NCI-H1930 (cell line): ENCODE measurements around the gene LY6G5C.

Source experiments
- DNase-seq, 2 experiments: peaks; one replicate each; lab custom pipeline; 2025; lab: John Stamatoyannopoulos, UW

LY6G5C gene, protein sequence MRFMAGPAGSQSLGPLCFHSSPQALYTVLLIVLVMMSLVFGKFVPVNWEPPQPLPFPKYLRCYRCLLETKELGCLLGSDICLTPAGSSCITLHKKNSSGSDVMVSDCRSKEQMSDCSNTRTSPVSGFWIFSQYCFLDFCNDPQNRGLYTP

DNA sequence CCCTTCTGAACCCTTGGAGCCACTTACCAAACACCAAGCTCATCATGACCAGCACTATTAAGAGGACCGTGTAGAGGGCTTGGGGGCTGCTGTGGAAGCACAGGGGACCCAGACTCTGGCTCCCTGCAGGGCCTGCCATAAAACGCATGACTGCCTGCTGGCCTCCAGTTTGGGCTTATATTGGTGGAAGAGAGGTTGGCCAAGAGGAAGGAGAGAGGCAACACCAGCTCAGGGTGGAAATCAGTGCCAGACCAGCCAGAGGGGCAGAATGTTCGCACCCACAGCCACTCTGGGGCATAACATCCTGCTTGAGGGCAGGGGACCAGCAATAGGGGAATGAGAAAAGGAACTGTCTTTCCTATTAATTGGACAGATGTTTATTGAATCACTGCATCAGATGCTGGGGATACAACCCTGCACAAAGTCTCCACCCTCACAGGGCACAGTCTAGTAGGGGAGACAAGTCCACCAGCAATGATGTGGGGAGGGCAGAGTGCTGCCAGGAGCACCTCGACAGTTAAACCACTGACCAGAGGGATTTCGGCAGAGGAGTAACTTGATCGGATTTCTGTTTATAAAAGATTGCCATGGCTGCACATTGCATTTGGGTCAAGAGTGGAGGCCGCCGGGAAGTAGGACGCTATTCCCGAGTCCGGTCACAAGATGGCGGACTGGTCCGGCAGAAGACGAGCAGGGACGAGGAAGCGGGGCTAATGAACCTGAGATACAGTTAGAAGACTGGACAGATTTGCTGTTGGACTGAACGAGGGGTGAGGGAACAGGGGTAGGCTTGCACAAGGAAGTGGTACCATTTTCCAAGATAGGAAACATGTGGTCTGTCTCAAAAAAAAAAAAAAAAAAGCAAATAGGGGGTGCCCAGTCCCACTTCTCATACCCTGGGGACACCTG is at the start of gene LY6G5C:
Gene LY6G5C (minus strand): TSS at position 842 of the 909 bp plus-strand sequence. CDS start 694 bp downstream, at position 148.
- DNase-seq: peak; percentile 31 to 57

DNA sequence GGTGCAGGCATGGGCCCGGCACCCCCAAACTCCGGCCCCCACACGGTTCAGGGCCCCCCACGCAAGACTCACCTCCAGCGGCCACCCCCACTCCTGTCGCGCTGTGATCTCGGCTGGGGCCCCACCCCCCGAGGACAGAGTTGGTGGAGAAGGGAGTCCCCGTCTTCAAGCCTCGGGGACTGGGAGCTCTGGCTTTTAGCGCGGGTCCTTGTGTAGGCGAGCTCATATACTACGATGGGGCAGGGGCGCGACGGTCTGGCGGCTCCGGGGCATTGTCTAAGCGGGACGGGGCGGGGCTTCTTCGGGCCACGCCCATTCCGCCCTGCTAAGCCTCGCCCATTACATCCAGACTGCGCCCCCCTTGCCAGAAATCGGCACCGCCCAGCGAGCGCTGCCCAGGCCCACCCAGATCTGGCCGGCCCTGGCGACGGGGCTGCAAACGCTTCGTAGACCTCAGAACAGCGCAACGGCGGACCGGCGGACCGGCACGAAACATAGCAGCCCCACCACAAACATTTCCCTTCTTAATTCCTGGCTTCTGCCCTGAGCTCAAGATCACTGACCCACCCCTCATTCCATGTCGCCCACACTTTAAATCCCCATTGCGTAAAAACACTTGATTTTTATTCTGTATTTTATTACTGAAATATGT is 49.2 kb upstream of the LY6G5C start:
- peak; percentile 65 to 70 for DNase-seq

GRCh38 chr6:31729515-31729978 is 48.7 kb upstream of the LY6G5C start:
- DNase-seq: peak; percentile 48 to 64

DNA sequence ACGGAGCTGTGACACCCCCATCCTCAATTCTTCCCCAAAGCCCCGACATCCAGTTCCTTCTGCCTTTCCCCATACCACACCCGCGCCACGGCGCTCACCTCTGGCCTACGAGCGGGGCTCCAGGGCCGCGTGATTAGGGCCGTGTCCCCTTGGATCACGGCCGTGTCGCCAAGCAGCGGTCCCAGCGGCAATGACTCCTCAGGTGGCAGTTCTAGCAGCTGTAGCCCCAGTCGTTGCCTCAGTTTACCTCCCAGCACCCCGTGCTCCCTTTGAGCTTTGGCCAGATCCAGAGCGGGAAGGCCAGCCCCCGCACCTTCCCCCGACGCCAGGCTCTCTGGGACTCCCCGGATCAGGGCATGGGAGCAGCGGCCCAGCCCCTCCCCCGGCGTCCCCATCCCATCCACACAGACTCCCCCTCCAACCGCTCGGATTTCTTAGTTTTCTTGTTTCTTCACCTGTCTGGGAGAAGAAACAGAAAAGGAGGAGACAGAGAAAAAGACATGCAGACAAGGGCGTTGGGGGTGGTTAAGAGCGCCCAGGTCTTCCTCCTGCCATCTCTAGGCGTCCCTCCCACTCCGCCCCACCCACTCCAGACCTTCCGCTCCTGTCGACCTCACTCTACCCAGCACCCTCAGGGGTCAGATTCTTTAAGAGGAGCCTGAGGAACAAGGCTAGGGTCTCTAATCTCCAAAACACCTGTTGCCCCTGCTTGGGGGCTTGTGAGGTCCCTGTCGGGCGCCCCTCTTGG is 48.1 kb upstream of the LY6G5C start, which contains the start of gene DDAH2:
Gene DDAH2 (minus strand): TSS at position 533 of the 748 bp plus-strand sequence. CDS start 138 bp downstream, at position 395.
- DNase-seq: no peak

DNA sequence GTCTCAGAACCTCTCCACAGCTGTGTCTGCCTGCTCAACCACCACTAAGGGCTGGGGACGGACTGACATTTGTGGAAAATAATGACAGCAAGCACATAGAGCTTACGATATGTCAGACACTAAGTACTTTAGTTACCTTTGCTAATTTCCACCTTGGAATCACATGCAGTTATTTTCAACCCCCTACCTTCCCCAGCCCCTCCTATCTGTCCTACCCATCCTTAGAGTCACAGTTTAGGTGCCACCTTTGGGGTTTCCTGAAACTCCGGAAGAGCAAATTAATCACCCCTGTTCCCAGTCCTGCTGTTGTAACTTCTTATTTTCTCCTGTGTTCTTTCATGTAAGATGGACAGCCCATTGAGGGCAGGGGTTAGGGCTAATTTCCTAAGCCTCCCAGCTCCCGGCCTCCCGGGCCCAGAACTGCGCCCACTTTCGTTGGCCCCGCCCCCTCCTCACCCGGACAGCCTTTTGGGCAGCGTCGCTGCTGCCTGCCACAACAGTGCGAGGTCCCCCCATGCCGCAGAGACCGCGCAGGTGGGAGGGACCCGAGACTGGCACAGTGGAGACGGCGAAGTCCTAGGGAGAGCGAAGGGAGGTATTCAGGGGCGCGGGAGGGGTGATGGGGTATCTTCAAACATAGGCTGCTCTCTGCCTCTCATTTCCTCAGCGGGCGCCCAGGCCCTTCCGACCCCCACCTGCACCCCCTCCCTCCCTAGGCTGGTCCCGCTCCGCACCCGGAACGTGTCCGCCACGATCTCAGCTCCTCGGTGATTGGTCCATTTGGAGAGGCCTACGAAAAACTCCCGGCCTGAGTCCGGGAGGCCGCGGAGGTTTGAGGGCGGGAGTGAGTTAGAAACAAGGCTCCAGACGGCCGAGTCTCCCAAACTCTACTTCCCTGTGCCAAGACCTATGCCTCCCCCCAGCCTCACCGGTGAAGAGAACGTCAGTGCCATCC is 47.1 kb upstream of the LY6G5C start:
- no peak for DNase-seq

DNA sequence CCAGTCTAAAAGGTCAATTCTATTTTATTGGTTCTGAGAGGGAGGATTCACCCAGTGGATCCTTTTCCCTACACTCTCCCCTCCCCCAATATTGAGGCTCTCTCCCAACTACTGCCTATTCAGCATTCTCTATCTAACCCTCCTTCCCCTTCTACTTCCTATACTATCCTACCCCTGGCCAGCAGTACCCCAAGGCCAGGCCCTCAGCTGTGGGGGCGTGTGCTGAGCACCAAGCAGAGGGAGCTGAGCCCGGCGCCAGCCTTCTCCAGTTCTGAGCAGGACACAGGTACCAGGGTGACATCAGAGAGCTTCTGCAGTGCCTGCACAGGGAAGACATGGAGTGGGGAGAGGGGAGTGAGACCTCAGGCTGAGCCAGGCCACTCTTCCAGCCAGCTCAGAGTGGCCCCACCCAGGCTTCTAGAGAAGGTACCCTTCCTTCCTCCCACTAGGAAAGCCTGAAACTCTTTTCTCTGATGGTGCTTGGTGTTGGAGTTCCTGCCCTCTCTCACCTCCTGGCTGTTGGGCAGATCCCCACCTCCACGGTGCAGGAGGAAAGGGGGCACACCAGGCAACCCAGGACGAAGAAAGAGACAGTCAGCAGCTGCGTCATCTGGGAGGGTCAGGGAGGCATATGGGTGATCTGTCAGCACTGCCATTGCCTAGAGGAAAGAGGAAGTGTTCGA is 46.3 kb upstream of the LY6G5C start:
- no peak for DNase-seq

DNA sequence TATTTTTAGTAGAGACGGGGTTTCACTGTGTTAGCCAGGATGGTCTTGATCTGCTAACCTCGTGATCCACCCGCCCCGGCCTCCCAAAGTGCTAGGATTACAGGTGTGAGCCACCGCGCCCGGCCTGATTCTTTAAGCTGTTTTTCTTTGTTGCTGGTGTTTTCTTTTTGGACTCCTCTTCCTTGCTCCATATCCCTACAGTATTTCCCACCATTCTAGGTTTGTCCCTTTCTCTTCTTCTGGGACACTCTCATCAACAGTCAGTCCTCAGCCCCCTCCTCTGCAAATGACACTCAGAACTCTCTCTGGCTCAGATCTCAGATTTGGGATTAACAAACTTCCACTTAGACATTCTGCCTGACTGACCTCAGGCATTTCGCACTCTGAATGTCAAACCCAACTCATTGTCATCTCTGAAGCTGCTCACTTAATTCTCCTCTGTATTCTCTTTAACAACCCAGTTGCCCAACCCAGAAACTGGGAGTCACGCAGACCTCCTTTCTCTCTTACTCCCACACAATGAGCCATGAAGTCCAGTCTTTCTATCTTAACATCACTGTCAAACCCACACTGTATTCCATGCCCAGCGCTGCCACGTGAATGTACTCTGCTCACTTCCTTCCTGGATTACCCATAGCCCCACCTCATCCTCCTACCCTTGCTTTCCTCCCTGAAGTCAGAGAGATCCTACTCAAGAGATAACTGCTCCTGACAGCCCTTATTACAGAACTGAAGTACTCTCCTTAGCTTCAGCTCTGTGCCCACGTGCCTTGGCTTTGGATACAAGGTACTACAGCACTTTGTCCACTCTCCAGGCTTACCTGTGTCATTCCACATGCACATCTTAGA is 44.9 kb upstream of the LY6G5C start:
- no peak for DNase-seq

- no peak for DNase-seq
Measured at GRCh38 chr6:31723980-31724691, 43.3 kb upstream of the LY6G5C start.

GRCh38 chr6:31723245-31723979 is 42.5 kb upstream of the LY6G5C start, which contains the start of gene MPIG6B:
MPIG6B (plus strand) TSS chr6:31723373; CDS start chr6:31723384, 11 bp downstream.
- no peak for DNase-seq

GRCh38 chr6:31722173-31722572 is 41.3 kb upstream of the LY6G5C start:
- no peak for DNase-seq

DNA sequence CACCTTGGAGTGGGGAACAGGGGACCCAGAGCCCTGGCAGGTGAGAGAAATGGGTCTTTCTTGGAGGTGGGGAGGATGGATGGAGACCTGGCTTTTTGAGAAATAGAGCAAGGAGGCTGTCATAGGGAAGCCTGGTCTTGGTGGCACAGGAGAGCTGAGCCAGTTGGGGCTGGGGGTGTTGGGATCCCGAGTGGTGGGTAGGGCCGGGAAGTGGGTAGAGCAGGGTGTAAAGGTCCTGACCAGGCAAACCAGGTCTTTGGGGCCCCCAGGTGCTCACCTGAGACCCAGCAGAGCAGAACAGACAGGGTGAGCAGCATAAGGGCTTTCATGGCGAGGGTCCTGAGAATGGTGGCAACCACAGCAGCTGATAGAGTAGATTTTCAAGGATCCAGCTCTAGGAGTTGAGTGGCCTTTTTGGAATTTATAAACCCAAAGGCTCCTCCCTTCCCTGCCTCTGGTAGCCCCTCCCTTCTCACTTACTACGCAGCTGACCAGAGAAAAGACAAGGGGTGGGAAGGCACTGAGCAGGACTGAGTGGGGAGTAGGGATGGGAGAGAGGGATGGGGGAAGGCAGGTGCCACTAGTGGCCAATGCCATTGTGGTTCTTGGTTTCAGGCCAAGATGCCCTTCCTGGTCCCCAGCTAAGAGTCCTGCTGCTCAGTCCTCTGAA is 40.6 kb upstream of the LY6G5C start, which contains the start of gene LY6G6C:
Gene LY6G6C (minus strand): TSS at position 396 of the 670 bp plus-strand sequence. CDS start 67 bp downstream, at position 329.
- no peak for DNase-seq

DNA sequence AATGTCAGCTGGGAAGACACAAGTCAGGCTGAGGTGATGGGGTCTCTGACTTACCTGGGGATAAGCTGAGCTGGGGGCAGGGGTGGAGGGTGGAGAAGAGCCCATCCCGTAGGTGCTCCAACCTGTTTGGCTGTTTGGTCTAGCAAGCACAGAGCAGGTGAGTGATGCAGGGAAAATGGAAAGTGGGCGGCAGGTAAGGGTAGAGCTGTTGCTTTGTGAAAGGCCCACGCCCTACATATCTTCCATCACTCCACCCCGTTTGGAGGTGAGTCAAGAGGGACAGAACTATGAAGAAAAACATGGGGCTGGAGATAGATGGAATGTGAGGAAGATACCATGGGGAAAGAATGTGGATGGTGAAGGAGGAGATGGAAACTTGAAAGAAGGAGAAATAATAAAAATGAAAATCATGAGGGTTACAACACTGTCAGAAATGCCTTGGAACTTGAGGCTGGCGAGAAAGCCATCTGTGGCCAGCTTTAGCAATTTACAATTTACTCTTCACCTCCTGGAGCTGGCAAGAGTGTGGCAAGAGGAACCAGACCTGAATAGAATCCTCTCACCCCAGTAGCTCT is 39.4 kb upstream of the LY6G5C start:
- DNase-seq: no peak

GRCh38 chr6:31719001-31719400 is 38.1 kb upstream of the LY6G5C start:
- DNase-seq: no peak

DNA sequence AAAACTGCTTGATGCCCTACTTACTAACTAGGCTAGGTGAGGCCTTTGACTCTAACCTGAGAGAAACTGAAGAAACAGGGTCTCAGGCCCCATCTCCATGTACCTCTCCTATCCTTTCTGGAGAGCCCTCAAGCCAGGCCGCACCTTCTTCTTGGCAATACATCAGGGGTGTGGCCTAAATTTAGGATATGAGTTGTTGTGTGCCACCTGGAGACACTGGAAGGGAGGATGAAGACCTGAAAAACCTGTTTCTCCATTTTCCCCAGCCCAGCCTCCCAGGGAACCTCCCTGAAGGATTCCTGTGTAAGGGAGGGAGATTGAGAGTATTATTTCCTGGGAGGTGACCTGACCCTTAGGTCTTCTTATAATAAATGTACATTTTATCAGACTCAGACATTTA is 37.4 kb upstream of the LY6G5C start:
- no peak for DNase-seq

DNA sequence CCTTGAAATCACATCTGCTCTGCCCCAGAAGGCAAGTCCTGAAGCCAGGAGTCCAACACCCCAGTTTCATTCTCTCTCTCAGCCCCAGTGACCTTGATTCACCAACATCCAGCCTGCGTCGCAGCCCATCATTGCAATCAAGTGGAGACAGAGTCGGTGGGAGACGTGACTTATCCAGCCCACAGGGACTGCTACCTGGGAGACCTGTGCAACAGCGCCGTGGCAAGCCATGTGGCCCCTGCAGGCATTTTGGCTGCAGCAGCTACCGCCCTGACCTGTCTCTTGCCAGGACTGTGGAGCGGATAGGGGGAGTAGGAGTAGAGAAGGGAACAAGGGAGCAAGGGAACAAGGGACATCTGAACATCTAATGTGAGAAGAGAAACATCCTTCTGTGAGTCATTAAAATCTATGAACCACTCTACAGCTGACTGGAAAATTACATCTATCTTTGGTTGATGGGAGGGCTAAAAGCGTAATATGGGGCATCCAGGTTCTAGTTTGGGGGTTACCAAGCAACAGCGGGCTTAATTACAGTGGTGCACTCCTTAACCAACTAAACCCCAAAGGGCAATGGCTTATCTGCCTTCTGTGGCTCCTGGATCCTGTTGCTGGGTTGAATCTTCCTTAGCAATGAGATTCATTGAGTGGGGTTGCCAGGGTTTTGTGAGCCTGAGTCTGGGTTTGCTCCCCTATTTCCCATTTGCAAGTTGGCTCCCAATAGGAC is 36.8 kb upstream of the LY6G5C start:
- DNase-seq: peak; percentile 70 to 74
